Measurements from ENCODE around the gene ALPI.

GRCh38 chr2:232497348-232497747 lies 41.4 kb downstream of the ALPI start:
- TF ChIP-seq YY1 (tag by site-specific recombination; IDR thresholded peaks at IDR 0.05) (no peak), BCL11A (tag by site-specific recombination; IDR thresholded peaks at IDR 0.05; ENCODE audit: low read depth) (no peak), ZNF138 (tag by site-specific recombination; IDR thresholded peaks at IDR 0.05; ENCODE audit: borderline replicate concordance) (no peak), PRDM1 (tag by site-specific recombination; IDR thresholded peaks at IDR 0.05) (no peak), CTCF (tag by site-specific recombination; IDR thresholded peaks at IDR 0.05) (no peak)
- TF ChIP-seq, protein P1, sequence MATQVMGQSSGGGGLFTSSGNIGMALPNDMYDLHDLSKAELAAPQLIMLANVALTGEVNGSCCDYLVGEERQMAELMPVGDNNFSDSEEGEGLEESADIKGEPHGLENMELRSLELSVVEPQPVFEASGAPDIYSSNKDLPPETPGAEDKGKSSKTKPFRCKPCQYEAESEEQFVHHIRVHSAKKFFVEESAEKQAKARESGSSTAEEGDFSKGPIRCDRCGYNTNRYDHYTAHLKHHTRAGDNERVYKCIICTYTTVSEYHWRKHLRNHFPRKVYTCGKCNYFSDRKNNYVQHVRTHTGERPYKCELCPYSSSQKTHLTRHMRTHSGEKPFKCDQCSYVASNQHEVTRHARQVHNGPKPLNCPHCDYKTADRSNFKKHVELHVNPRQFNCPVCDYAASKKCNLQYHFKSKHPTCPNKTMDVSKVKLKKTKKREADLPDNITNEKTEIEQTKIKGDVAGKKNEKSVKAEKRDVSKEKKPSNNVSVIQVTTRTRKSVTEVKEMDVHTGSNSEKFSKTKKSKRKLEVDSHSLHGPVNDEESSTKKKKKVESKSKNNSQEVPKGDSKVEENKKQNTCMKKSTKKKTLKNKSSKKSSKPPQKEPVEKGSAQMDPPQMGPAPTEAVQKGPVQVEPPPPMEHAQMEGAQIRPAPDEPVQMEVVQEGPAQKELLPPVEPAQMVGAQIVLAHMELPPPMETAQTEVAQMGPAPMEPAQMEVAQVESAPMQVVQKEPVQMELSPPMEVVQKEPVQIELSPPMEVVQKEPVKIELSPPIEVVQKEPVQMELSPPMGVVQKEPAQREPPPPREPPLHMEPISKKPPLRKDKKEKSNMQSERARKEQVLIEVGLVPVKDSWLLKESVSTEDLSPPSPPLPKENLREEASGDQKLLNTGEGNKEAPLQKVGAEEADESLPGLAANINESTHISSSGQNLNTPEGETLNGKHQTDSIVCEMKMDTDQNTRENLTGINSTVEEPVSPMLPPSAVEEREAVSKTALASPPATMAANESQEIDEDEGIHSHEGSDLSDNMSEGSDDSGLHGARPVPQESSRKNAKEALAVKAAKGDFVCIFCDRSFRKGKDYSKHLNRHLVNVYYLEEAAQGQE (tag by site-specific recombination; IDR thresholded peaks at IDR 0.05): no peak
